ENCODE measurements around the gene OR9G4.

Gene OR9G4

GRCh38 chr11:56751480-56751879 is 3.0 kb upstream of the OR9G4 start:
- no peaks in the 10 kb centered on the region for H3K9me3 ChIP-seq (ENCODE audit: control insufficient read depth, low read length)
- H3K27ac ChIP-seq: no peak overlapping the region
- H3K9ac ChIP-seq: no peak overlapping the region
- H3K36me3 ChIP-seq (ENCODE audit: control insufficient read depth, insufficient read depth, low read length): no peaks in the 10 kb centered on the region
- no peak for TF ChIP-seq CTCF (IDR thresholded peaks at IDR 0.05)
- H3K4me1 ChIP-seq: no peaks in the 10 kb centered on the region
- H3K79me2 ChIP-seq: no peaks in the 10 kb centered on the region
- H3K27me3 ChIP-seq (ENCODE audit: control insufficient read depth, insufficient read depth, low read length): no peaks in the 10 kb centered on the region
- no peak overlapping the region for H3K4me2 ChIP-seq (ENCODE audit: low read length)
- no peak overlapping the region for H3K4me3 ChIP-seq (ENCODE audit: low read depth, low read length)
- H2AFZ ChIP-seq: no peak overlapping the region

- no peaks in the 10 kb centered on the region for H3K27me3 ChIP-seq (ENCODE audit: control insufficient read depth, insufficient read depth, low read length)
- no peak for TF ChIP-seq CTCF (IDR thresholded peaks at IDR 0.05)
- no peaks in the 10 kb centered on the region for H3K36me3 ChIP-seq (ENCODE audit: control insufficient read depth, insufficient read depth, low read length)
- H3K4me1 ChIP-seq: no peaks in the 10 kb centered on the region
- no peak overlapping the region for H3K4me2 ChIP-seq (ENCODE audit: low read length)
- H3K27ac ChIP-seq: no peak overlapping the region
- no peak overlapping the region for H3K9ac ChIP-seq
- no peak overlapping the region for H2AFZ ChIP-seq
- no peaks in the 10 kb centered on the region for H3K9me3 ChIP-seq (ENCODE audit: control insufficient read depth, low read length)
- H3K79me2 ChIP-seq: no peaks in the 10 kb centered on the region
- H3K4me3 ChIP-seq (ENCODE audit: low read depth, low read length): no peak overlapping the region
These were observed 1.7 kb upstream of the OR9G4 start for GRCh38 chr11:56750190-56750589.

GRCh38 chr11:56740886-56741285 is 7.6 kb downstream of the OR9G4 start:
- Histone ChIP-seq H3K4me3 (ENCODE audit: low read depth, low read length) (no peak overlapping the region), H3K9me3 (ENCODE audit: control insufficient read depth, low read length) (no peaks in the 10 kb centered on the region), H3K27ac (no peak overlapping the region), H3K4me2 (ENCODE audit: low read length) (no peak overlapping the region), H3K9ac (no peak overlapping the region), H3K36me3 (ENCODE audit: control insufficient read depth, insufficient read depth, low read length) (no peaks in the 10 kb centered on the region), H3K4me1 (no peaks in the 10 kb centered on the region), H2AFZ (no peak overlapping the region), H3K79me2 (no peaks in the 10 kb centered on the region), H3K27me3 (ENCODE audit: control insufficient read depth, insufficient read depth, low read length) (no peaks in the 10 kb centered on the region)
- no peak for TF ChIP-seq CTCF (IDR thresholded peaks at IDR 0.05)

- Histone ChIP-seq H3K27ac (no peak overlapping the region), H2AFZ (no peak overlapping the region), H3K9ac (no peak overlapping the region), H3K4me2 (ENCODE audit: low read length) (no peak overlapping the region), H3K4me3 (ENCODE audit: low read depth, low read length) (no peak overlapping the region), H3K9me3 (ENCODE audit: control insufficient read depth, low read length) (no peaks in the 10 kb centered on the region), H3K79me2 (no peaks in the 10 kb centered on the region), H3K27me3 (ENCODE audit: control insufficient read depth, insufficient read depth, low read length) (no peaks in the 10 kb centered on the region), H3K36me3 (ENCODE audit: control insufficient read depth, insufficient read depth, low read length) (no peaks in the 10 kb centered on the region), H3K4me1 (no peaks in the 10 kb centered on the region)
- TF ChIP-seq CTCF (IDR thresholded peaks at IDR 0.05): no peak
These were observed 8.4 kb downstream of the OR9G4 start for GRCh38 chr11:56740107-56740506.

- no peaks in the 10 kb centered on the region for H3K4me1 ChIP-seq
- no peak overlapping the region for H3K9ac ChIP-seq
- TF ChIP-seq CTCF (IDR thresholded peaks at IDR 0.05): no peak
- H3K79me2 ChIP-seq: no peaks in the 10 kb centered on the region
- no peaks in the 10 kb centered on the region for H3K36me3 ChIP-seq (ENCODE audit: control insufficient read depth, insufficient read depth, low read length)
- no peak overlapping the region for H3K27ac ChIP-seq
- no peaks in the 10 kb centered on the region for H3K9me3 ChIP-seq (ENCODE audit: control insufficient read depth, low read length)
- H3K27me3 ChIP-seq (ENCODE audit: control insufficient read depth, insufficient read depth, low read length): no peaks in the 10 kb centered on the region
- no peak overlapping the region for H2AFZ ChIP-seq
- H3K4me3 ChIP-seq (ENCODE audit: low read depth, low read length): no peak overlapping the region
- no peak overlapping the region for H3K4me2 ChIP-seq (ENCODE audit: low read length)
These were observed 28.0 kb downstream of the OR9G4 start for GRCh38 chr11:56720513-56720912.

Measured in parathyroid adenoma (tissue), 2 donors.